Ovary (tissue), 9 donors: ENCODE measurements around the gene EPN1. TPM values are rescaled to one million over a fixed set of nuclear protein-coding genes. Genes with fewer than 3 reads are reported as not detected.
A peak's percentile ranks its signal among the peaks of the same experiment; 100 is the strongest.

Experiments used
- DNase-seq, 5 donors: peaks; one replicate each; pipeline ENCODE4 v3.0.0-alpha.2; 2019 to 2020
- H3K27ac ChIP-seq, 2 donors: fragments of 200-600 bp; one replicate each; pipeline versions ENCODE4 v1.5.1 to v1.8.0; 2019 to 2022
- H3K27me3 ChIP-seq: fragments of 200-600 bp; one replicate; pipeline ENCODE4 v1.8.0; 2022
- H3K36me3 ChIP-seq: fragments of 200-600 bp; sonication (generic); one replicate; pipeline ENCODE4 v1.5.1; 2019
- H3K4me1 ChIP-seq: one replicate; pipeline ENCODE4 v1.8.1; 2013; ENCODE audit warnings: mild to moderate bottlenecking, moderate library complexity; ENCODE audit not compliant: insufficient read depth
- H3K4me3 ChIP-seq: fragments of 200-600 bp; sonication (generic); one replicate; pipeline ENCODE4 v1.5.1; 2017
- H3K9me3 ChIP-seq, 2 donors: fragments of 200-600 bp in 1 of 2; sonication (generic) in 1 of 2; one replicate each; pipeline versions ENCODE4 v1.5.1 to v1.8.1; 2013 to 2019; ENCODE audit warnings: mild to moderate bottlenecking in 1 of 2, moderate library complexity in 1 of 2
- EP300 ChIP-seq: sonication (generic); formaldehyde crosslinking; IDR thresholded peaks from one replicate; pipeline ENCODE4 v1.6.1; 2017; ENCODE audit warnings: antibody characterized with exemption
- POLR2A ChIP-seq: fragments of 450-650 bp; IDR thresholded peaks from one replicate; pipeline ENCODE4 v1.6.1; 2017; ENCODE audit warnings: antibody characterized with exemption, mild to moderate bottlenecking, moderate library complexity
- WGBS, 3 donors: extraction: QIAGEN DNeasy Blood & Tissue Kit in 1 of 3; methylation state at CpG; one replicate each; pipeline versions ENCODE4 v1.1.5 to v1.1.7; 2013 to 2017; 5-methylcytosine and 5-hydroxymethylcytosine counted together
- intact Hi-C, 4 donors: fragments of 100-400 bp; cut with DNase I; formaldehyde crosslinking; loops; one replicate each; pipeline versions ENCODE4 v1.11.0 to v1.15.1; 2022 to 2023
- polyA plus RNA-seq, 2 donors: library from polyadenylated mRNA; stranded (reverse); fragments of 200-250 nt in 1 of 2; fragments of 350-450 nt in 1 of 2; fragmentation: Illumina TruSeq in 1 of 2; extraction: RNeasy Lipid Tissue Mini Kit (QIAGEN cat#74804) in 1 of 2; gene quantifications; one replicate each; pipeline ENCODE4 v1.2.3, GENCODE V29; 2013 to 2014
- total RNA-seq, 7 donors: library from RNA; depleted of rRNA in 2 of 7; stranded (reverse); fragments of >200 nt in 2 of 7; fragmentation: NEBNext Ultra II Directional in 3 of 7; extraction: Animal tissue kit (Norgen Biotek cat#: 25700) in 3 of 7; gene quantifications; one replicate each; pipeline versions ENCODE4 v1.1.0 to v1.2.4, GENCODE V29; 2016 to 2023
- TF ChIP-seq, protein P1 (sequence below), 3 donors: fragments of 450-650 bp in 2 of 3; fragments of 200-600 bp in 1 of 3; IDR thresholded peaks; one replicate each; pipeline versions ENCODE4 v1.5.1 to v1.8.0; 2016 to 2022; ENCODE audit warnings: antibody characterized with exemption in 3 of 3, mild to moderate bottlenecking in 1 of 3
- donor health status: DM: no; HTN: no; CAD: no; lungs with moderate emphysema.
- donor health status: DM: no; HTN: no; CAD: no.
- donor health status: Bipolar disorder and iron deficiency.
- donor health status: DM: yes; HTN: yes; CAD: no.
- donor health status: DM: no; HTN: no; CAD: no.
- donor health status: DM: yes; HTN: yes; CAD: no.

Gene EPN1
- total and polyA plus RNA-seq, 9 donors: 11.0 to 187 (median 116) TPM

DNA sequence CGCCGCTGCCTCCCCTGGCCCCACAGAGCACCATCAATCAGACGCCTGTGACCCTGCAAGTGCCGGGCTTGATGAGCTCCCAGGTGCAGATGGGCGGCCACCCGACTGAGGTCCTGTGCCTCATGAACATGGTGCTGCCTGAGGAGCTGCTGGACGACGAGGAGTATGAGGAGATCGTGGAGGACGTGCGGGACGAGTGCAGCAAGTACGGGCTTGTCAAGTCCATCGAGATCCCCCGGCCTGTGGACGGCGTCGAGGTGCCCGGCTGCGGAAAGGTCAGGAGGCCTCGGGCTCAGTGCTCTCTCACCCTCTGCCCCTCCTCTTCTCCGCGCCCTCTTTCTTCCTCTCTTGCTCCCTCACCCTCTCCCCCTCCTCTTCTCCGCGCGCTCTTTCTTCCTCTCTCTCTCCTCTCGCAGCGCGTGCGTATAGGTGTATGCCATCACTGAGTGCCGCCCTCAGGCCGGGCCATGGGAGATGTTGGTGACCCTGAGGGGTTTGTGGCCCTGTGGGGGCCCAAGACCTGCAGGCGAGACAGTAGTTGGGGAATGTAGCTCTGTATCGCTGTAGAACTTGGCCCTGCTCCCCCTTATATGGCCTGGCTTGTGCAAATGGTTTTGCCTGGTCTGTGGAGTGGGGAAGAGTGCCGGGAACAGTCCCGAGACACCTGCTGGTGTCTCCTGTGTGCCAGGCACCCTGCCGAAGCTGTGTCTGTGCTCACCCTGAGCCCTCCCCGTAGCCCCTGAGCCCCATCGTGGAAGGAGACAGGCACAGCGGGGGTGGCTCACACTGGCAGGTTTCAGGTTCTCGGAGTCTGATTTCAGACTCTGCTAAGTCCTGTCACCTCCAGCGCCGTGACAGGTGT, 5.4 kb upstream of the EPN1 start:
- no peak for TF ChIP-seq EP300
- TF ChIP-seq POLR2A: no peak
- TF ChIP-seq, protein P1, sequence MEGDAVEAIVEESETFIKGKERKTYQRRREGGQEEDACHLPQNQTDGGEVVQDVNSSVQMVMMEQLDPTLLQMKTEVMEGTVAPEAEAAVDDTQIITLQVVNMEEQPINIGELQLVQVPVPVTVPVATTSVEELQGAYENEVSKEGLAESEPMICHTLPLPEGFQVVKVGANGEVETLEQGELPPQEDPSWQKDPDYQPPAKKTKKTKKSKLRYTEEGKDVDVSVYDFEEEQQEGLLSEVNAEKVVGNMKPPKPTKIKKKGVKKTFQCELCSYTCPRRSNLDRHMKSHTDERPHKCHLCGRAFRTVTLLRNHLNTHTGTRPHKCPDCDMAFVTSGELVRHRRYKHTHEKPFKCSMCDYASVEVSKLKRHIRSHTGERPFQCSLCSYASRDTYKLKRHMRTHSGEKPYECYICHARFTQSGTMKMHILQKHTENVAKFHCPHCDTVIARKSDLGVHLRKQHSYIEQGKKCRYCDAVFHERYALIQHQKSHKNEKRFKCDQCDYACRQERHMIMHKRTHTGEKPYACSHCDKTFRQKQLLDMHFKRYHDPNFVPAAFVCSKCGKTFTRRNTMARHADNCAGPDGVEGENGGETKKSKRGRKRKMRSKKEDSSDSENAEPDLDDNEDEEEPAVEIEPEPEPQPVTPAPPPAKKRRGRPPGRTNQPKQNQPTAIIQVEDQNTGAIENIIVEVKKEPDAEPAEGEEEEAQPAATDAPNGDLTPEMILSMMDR (IDR thresholded peaks at IDR 0.05): no peak
- 80 to 86% (median 83%) methylated on average over 43 of the region's 43 CpGs for WGBS, 3 donors
- H3K4me3 ChIP-seq: no peak overlapping the region
- intact Hi-C loops: loop anchor here in 2 of 4 donors (10.0 kb wide), 2 partner anchors 555 to 1465 kb away; partner anchors contain the start of genes PPP1R12C (in 1 of the 2) and RPS9 (in 1 of the 2)
- no peaks in the 10 kb centered on the region for H3K4me1 ChIP-seq
- H3K36me3 ChIP-seq: no peaks in the 10 kb centered on the region
- H3K9me3 ChIP-seq: no peaks in the 10 kb centered on the region
- H3K27ac ChIP-seq: no peak overlapping the region
- DNase-seq: no peak
- H3K27me3 ChIP-seq: no peaks in the 10 kb centered on the region

DNA sequence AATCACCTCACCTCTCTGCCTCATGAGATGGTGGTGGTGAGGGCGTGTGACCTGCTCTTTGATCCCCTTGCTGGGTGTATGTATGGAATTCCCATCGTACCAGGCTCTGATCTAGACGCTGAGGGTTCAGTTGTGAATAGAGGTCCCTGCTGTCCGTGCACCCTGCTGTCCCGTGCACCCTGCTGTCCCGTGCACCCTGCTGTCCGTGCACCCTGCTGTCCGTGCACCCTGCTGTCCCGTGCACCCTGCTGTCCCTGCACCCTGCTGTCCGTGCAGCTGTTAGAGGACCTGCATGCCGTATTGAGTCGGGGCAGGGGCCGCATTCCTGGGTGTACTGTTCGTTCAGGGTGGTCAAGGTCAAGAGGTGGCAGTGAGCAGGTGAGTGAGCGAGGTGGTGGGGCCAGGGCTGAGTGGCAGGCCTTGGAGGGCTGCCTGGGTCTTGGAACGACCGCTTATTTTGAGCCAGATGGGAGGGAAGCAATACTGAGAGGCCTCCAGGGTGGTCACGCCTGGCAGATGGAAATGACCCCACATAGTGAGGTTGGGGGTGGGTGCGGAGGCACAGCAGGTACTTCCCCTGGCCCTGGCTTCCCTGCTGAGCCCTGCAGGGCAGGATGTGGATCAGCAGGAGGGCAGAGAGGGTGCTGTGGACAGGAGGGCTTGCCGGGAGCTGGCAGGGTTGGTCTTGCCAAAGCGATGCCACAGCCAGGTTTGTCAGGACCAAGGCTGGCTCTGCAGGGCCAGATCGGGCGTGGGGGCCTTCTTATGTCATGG, 4.6 kb upstream of the EPN1 start:
- Histone ChIP-seq H3K4me3 (no peak overlapping the region), H3K36me3 (no peaks in the 10 kb centered on the region), H3K9me3 (no peaks in the 10 kb centered on the region), H3K27me3 (no peaks in the 10 kb centered on the region), H3K4me1 (no peaks in the 10 kb centered on the region), H3K27ac (no peak overlapping the region)
- 64 to 75% (median 67%) methylated on average over 23 of the region's 23 CpGs for WGBS, 3 donors
- intact Hi-C loops: loop anchor here in 2 of 4 donors (10.0 kb wide), 2 partner anchors 556 to 1466 kb away; partner anchors contain the start of genes PPP1R12C (in 1 of the 2) and RPS9 (in 1 of the 2)
- peak in 1 of 5 donors; percentile 45 for DNase-seq
- no peak for TF ChIP-seq EP300

DNA sequence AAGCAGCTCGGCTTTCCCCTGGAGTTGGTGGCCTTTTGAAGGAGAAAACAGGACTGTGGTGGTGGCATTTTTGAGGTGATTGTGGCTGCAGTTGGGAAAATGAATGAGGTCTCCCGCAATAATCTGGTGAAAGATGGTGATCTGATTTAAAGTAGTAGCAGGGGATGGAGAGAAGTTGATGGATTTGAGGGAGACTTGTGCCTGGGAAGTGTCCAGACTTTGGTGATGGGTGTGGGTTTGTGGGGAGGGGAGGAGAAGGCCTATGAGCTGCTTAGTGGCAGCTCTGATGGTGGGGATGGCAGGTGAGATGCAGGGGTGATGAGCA, 4.0 kb upstream of the EPN1 start:
- H3K27ac ChIP-seq: no peak overlapping the region
- no peak overlapping the region for H3K4me3 ChIP-seq
- H3K9me3 ChIP-seq: no peaks in the 10 kb centered on the region
- peaks cover 2% of the 10 kb centered on the region for H3K4me1 ChIP-seq
- DNase-seq: no peak
- H3K36me3 ChIP-seq: no peaks in the 10 kb centered on the region
- 65 to 80% (median 71%) methylated on average over 2 of the region's 2 CpGs for WGBS, 3 donors
- TF ChIP-seq POLR2A (no peak), EP300 (no peak)
- TF ChIP-seq, protein P1 (IDR thresholded peaks at IDR 0.05): no peak
- H3K27me3 ChIP-seq: no peaks in the 10 kb centered on the region
- intact Hi-C loops: loop anchor here in 2 of 4 donors (10.0 kb wide), 2 partner anchors 556 to 1466 kb away; partner anchors contain the start of genes PPP1R12C (in 1 of the 2) and RPS9 (in 1 of the 2)

DNA sequence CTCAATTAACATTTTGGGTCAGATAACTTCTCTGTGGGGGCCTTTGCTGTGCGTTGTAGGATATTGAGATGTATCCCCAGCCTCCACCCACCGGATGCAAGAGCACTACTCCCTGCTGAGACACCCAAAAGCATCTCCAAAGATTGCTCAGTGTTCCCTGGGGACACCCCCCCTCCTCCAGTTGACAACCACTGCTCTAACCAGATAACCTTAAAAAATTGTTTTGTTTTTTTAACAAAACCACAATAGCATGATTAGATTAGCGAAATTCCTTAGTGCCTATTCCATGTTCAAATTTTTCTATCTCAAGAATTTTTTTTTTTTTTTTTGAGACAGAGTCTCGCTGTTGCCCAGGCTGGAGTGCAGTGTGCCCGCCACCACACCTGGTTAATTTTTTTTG, 2.6 kb upstream of the EPN1 start:
- no peaks in the 10 kb centered on the region for H3K36me3 ChIP-seq
- H3K9me3 ChIP-seq: no peaks in the 10 kb centered on the region
- H3K27ac ChIP-seq: no peak overlapping the region
- peaks cover 7% of the 10 kb centered on the region for H3K4me1 ChIP-seq
- H3K4me3 ChIP-seq: no peak overlapping the region
- H3K27me3 ChIP-seq: no peaks in the 10 kb centered on the region
- no peak for TF ChIP-seq POLR2A
- no peak for TF ChIP-seq EP300
- WGBS, 3 donors: 54 to 67% (median 58%) methylated on average over 5 of the region's 5 CpGs
- intact Hi-C loops: loop anchor here in 2 of 4 donors (10.0 kb wide), 2 partner anchors 558 to 1468 kb away; partner anchors contain the start of genes PPP1R12C (in 1 of the 2) and RPS9 (in 1 of the 2)
- DNase-seq: no peak

DNA sequence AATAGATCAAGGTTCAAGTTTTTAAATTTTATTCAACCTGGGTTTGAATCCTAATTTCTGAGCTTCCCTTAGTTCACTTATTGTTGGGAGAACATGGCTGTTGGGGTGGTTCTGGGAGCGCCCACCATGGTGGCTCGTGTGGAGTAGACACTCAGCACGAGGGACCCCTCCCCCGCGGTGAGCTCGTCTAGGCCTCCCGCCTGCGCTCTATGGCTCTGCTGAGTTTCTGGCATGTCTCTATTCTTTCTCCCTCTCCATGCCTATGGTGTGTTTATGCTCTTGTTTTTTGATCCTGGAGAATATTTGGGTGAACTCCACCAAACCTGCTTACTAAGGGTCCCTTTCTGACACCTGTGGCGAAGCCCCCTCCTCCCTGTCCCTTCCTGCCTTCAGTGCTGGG, 1.6 kb upstream of the EPN1 start:
- WGBS, 3 donors: 76 to 81% (median 76%) methylated on average over 9 of the region's 9 CpGs
- Histone ChIP-seq H3K27ac (no peak overlapping the region), H3K9me3 (no peaks in the 10 kb centered on the region), H3K36me3 (no peaks in the 10 kb centered on the region), H3K4me3 (no peak overlapping the region), H3K4me1 (peaks cover 9% of the 10 kb centered on the region), H3K27me3 (no peaks in the 10 kb centered on the region)
- intact Hi-C loops: loop anchor here in 2 of 4 donors (10.0 kb wide), 2 partner anchors 559 to 1469 kb away; partner anchors contain the start of genes PPP1R12C (in 1 of the 2) and RPS9 (in 1 of the 2)
- DNase-seq: no peak
- TF ChIP-seq POLR2A: no peak
- TF ChIP-seq EP300: no peak
- TF ChIP-seq, protein P1 (IDR thresholded peaks at IDR 0.05): no peak
